ENCODE data around the gene RUFY3. TPM values are rescaled to one million over a fixed set of nuclear protein-coding genes. Genes with fewer than 3 reads are reported as not detected.
A peak's percentile ranks its signal among the peaks of the same experiment; 100 is the strongest.

RUFY3 gene
- total and polyA plus RNA-seq, 9 of the 15 experiments (the other 6 are each of a cell fraction or from before 2014, with no cell fraction given): 4.2 to 31.1 (median 21.5) TPM

- no peak for TF ChIP-seq TSHZ1 (CRISPR knock-in tag; IDR thresholded peaks at IDR 0.05)
- peak; percentile 78 for TF ChIP-seq SUPT5H (IDR thresholded peaks at IDR 0.05)
- no peak for TF ChIP-seq ZBTB8A (IDR thresholded peaks at IDR 0.05; ENCODE audit: partially characterized antibody)
- peak; percentile 30; the same call in 1 of the 2 replicates for TF ChIP-seq ZBTB40 (IDR thresholded peaks at IDR 0.05)
- TF ChIP-seq ZBTB40 (CRISPR knock-in tag; IDR thresholded peaks at IDR 0.05): no peak
- TF ChIP-seq SETDB1 (IDR thresholded peaks at IDR 0.05; ENCODE audit: low read length): no peak
- peak; percentile 56 for TF ChIP-seq CTBP1 (IDR thresholded peaks at IDR 0.05; ENCODE audit: borderline replicate concordance)
- no peak for TF ChIP-seq XRCC4 (IDR thresholded peaks at IDR 0.05; ENCODE audit: extremely low read depth, insufficient read depth, insufficient read length)
- peak; percentile 78; the same call in 1 of the 2 replicates for TF ChIP-seq ILF3 (IDR thresholded peaks at IDR 0.05; ENCODE audit: borderline replicate concordance)
- TF ChIP-seq ZNF830 (CRISPR knock-in tag; IDR thresholded peaks at IDR 0.05): no peak
- TF ChIP-seq ZNF583 (CRISPR knock-in tag; IDR thresholded peaks at IDR 0.05): no peak
- TF ChIP-seq HDAC6 (IDR thresholded peaks at IDR 0.05; ENCODE audit: low read depth, low read length): no peak
- TF ChIP-seq ZBTB33 (CRISPR knock-in tag; IDR thresholded peaks at IDR 0.05): peak; percentile 53
- TF ChIP-seq ZBTB7A (IDR thresholded peaks at IDR 0.05; ENCODE audit: borderline replicate concordance, control insufficient read depth, low read depth, low read length): peak; percentile 47; the same call in 1 of the 2 replicates
- TF ChIP-seq RB1 (IDR thresholded peaks at IDR 0.05; ENCODE audit: low read depth): 0 out of 2 replicates have a peak, but pooled peaks have one; percentile 40
Observed at GRCh38 chr4:70839589-70840093, 117.9 kb downstream of the RUFY3 start, which contains the start of gene GRSF1 (continued).

Measured in K562 (cell line).